PC-9 (cell line): ENCODE measurements around the gene CNTNAP2. TPM values are rescaled to one million over a fixed set of nuclear protein-coding genes. Genes with fewer than 3 reads are reported as not detected.

Experiments
- BruUV-seq: library from RNA; stranded (reverse); fragments of 400-500 nt; replicated peaks from 2 replicates; lab custom pipeline; 2021; lab: Mats Ljungman, UMichigan
- CTCF ChIA-PET: fragments of 300-600 bp; sonication (Branson Sonifier 250); formaldehyde crosslinking; loops from one replicate; lab custom pipeline; 2022; ENCODE audit warnings: antibody characterized with exemption; lab: Charles Lee
- POLR2A ChIA-PET: fragments of 300-600 bp; sonication (Branson Sonifier 250); formaldehyde crosslinking; loops from one replicate; lab custom pipeline; 2022; ENCODE audit warnings: antibody characterized with exemption; ENCODE audit not compliant: unreplicated experiment; lab: Charles Lee
- DNase-seq, 2 experiments: peaks; one replicate each; pipeline versions ENCODE4 v3.0.0 to v3.0.0-alpha.2; 2015 to 2022; ENCODE audit warnings: mixed read lengths in 1 of 2
- H2AFZ ChIP-seq: fragments of 200-600 bp; sonication (generic); 2 replicates; pipeline ENCODE4 v1.8.1; 2017; ENCODE audit warnings: antibody characterized with exemption
- H3F3A ChIP-seq: fragments of 200-600 bp; sonication (generic); 2 replicates; pipeline ENCODE4 v1.8.1; 2017; ENCODE audit warnings: antibody characterized with exemption, mild to moderate bottlenecking, low read depth; ENCODE audit not compliant: insufficient read depth
- H3K27ac ChIP-seq: fragments of 200-600 bp; sonication (generic); 2 replicates; pipeline ENCODE4 v1.6.1; 2016; ENCODE audit warnings: mixed run types
- H3K27me3 ChIP-seq: fragments of 200-600 bp; sonication (generic); 2 replicates; pipeline ENCODE4 v1.6.1; 2016; ENCODE audit warnings: low read depth, mixed run types; ENCODE audit not compliant: insufficient read depth
- H3K36me3 ChIP-seq: fragments of 200-600 bp; sonication (generic); 2 replicates; pipeline ENCODE4 v1.6.1; 2016; ENCODE audit warnings: low read depth, mixed run types
- H3K4me1 ChIP-seq: fragments of 200-600 bp; sonication (generic); replicated peaks from 2 replicates; pipeline ENCODE4 v1.6.1; 2016; ENCODE audit warnings: mixed run types; ENCODE audit not compliant: insufficient read depth
- H3K4me2 ChIP-seq: fragments of 200-600 bp; sonication (generic); 2 replicates; pipeline ENCODE4 v1.6.1; 2017; ENCODE audit warnings: mixed run types
- H3K4me3 ChIP-seq: fragments of 200-600 bp; sonication (generic); 2 replicates; pipeline ENCODE4 v1.6.1; 2016; ENCODE audit warnings: mixed run types
- H3K79me2 ChIP-seq: fragments of 200-600 bp; sonication (generic); 2 replicates; pipeline ENCODE4 v1.6.1; 2017; ENCODE audit warnings: low read depth, mixed run types
- H3K9me2 ChIP-seq: fragments of 200-600 bp; sonication (generic); 2 replicates; pipeline ENCODE4 v1.8.1; 2017; ENCODE audit warnings: mild to moderate bottlenecking; ENCODE audit not compliant: insufficient read depth
- H3K9me3 ChIP-seq: fragments of 200-600 bp; sonication (generic); 2 replicates; pipeline ENCODE4 v1.8.1; 2016; ENCODE audit warnings: low read depth; ENCODE audit not compliant: insufficient read depth
- H4K20me1 ChIP-seq: fragments of 200-600 bp; sonication (generic); 2 replicates; pipeline ENCODE4 v1.8.1; 2017; ENCODE audit not compliant: insufficient read depth
- CTCF ChIP-seq: fragments of 200-600 bp; sonication (generic); conservative IDR thresholded peaks from 2 replicates; pipeline ENCODE4 v1.6.1; 2017; ENCODE audit warnings: mixed run types, antibody characterized with exemption, mild to moderate bottlenecking, moderate library complexity
- EZH2 ChIP-seq: fragments of 200-600 bp; sonication (generic); IDR thresholded peaks from 2 replicates; pipeline ENCODE4 v1.8.0; 2017; ENCODE audit warnings: antibody characterized with exemption, low read depth
- intact Hi-C: fragments of 100-400 bp; cut with micrococcal nuclease; formaldehyde crosslinking; loops from one replicate; pipeline ENCODE4 v1.10.0; 2022; ENCODE audit not compliant: unreplicated experiment
- total RNA-seq: library from RNA; stranded (reverse); gene quantifications from 2 replicates; pipeline ENCODE4 v1.2.3, GENCODE V29; 2021

CNTNAP2 gene
- total RNA-seq, 1 experiment from 2014 or later: not detected

GRCh38 chr7:146499970-146500369 is 383.4 kb downstream of the CNTNAP2 start:
- H3K4me1 ChIP-seq: no peaks in the 10 kb centered on the region
- no peak overlapping the region for H2AFZ ChIP-seq
- intact Hi-C loops: no loop called here
- no peaks in the 10 kb centered on the region for H3F3A ChIP-seq
- H4K20me1 ChIP-seq: no peaks in the 10 kb centered on the region
- H3K9me2 ChIP-seq: 0 out of 2 replicates have a peak, but pooled peaks cover 4% of the 10 kb centered on the region
- H3K9me3 ChIP-seq: no peaks in the 10 kb centered on the region
- H3K4me3 ChIP-seq: no peak overlapping the region
- H3K4me2 ChIP-seq: no peak overlapping the region
- ChIA-PET POLR2A (no interaction called here), CTCF (no interaction called here)
- no peak for DNase-seq
- no peaks in the 10 kb centered on the region for H3K27me3 ChIP-seq
- H3K79me2 ChIP-seq: no peaks in the 10 kb centered on the region
- TF ChIP-seq EZH2: no peak
- no peak for TF ChIP-seq CTCF
- BruUV-seq: no TSS peak
- no peaks in the 10 kb centered on the region for H3K36me3 ChIP-seq
- H3K27ac ChIP-seq: no peak overlapping the region

DNA sequence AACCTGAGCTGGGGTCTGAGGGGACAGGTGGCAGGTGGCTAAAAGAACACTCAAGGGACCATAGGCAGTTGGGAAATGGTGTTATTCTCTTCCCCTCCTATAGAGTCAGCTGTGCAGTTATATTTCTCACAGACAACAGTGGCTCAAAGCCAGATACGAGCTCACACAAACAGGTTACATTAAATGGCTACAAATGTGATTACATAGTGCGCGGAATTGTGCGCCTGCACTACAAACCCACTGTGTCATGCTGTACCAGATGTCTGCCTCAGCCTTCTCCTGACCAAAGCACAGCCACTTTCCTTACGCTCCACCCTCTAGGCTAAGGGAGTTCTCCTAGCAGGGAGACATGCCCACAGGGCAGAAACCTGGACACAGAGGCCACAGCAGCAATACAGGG is 387.2 kb downstream of the CNTNAP2 start:
- intact Hi-C loops: no loop called here
- Histone ChIP-seq H4K20me1 (no peaks in the 10 kb centered on the region), H3K79me2 (no peaks in the 10 kb centered on the region), H3K9me2 (0 out of 2 replicates have a peak, but pooled peaks cover 4% of the 10 kb centered on the region), H3F3A (no peaks in the 10 kb centered on the region), H3K4me1 (no peaks in the 10 kb centered on the region), H3K36me3 (no peaks in the 10 kb centered on the region), H3K9me3 (no peaks in the 10 kb centered on the region), H3K4me2 (no peak overlapping the region), H3K4me3 (no peak overlapping the region), H2AFZ (no peak overlapping the region), H3K27ac (no peak overlapping the region), H3K27me3 (no peaks in the 10 kb centered on the region)
- no peak for DNase-seq
- ChIA-PET CTCF (no interaction called here), POLR2A (no interaction called here)
- BruUV-seq: no TSS peak
- TF ChIP-seq CTCF (no peak), EZH2 (no peak)

- POLR2A ChIA-PET: no interaction called here
- BruUV-seq: no TSS peak
- TF ChIP-seq CTCF (no peak), EZH2 (no peak)
These were observed 393.6 kb downstream of the CNTNAP2 start for GRCh38 chr7:146510088-146510680.

More at GRCh38 chr7:146510088-146510680, 393.6 kb downstream of the CNTNAP2 start:
- Histone ChIP-seq H2AFZ (no peak overlapping the region), H3F3A (no peaks in the 10 kb centered on the region), H4K20me1 (no peaks in the 10 kb centered on the region), H3K4me1 (no peaks in the 10 kb centered on the region), H3K4me3 (no peak overlapping the region), H3K27me3 (no peaks in the 10 kb centered on the region), H3K36me3 (no peaks in the 10 kb centered on the region), H3K9me3 (0 out of 2 replicates have a peak, but pooled peaks cover 4% of the 10 kb centered on the region), H3K79me2 (no peaks in the 10 kb centered on the region), H3K27ac (no peak overlapping the region), H3K4me2 (no peak overlapping the region), H3K9me2 (peaks cover 8% of the 10 kb centered on the region; the same call in 1 of the 2 replicates)
- intact Hi-C loops: no loop called here
- DNase-seq: no peak
- CTCF ChIA-PET: no interaction called here
